ENCODE results near the gene MPIG6B. TPM values are rescaled to one million over a fixed set of nuclear protein-coding genes. Genes with fewer than 3 reads are reported as not detected.

MPIG6B gene
- total RNA-seq, 2 experiments from 2014 or later = not detected

- Histone ChIP-seq H3K4me2 (ENCODE audit: low read length) (no peak overlapping the region), H3K79me2 (ENCODE audit: insufficient read depth, low read depth, low read length) (no peaks in the 10 kb centered on the region), H3K36me3 (ENCODE audit: insufficient read depth, low read length) (peaks cover 26% of the 10 kb centered on the region), H2AFZ (ENCODE audit: low read length) (no peak overlapping the region), H4K20me1 (ENCODE audit: insufficient read depth, low read length) (no peaks in the 10 kb centered on the region), H3K9me2 (ENCODE audit: insufficient read depth, low read length) (no peaks in the 10 kb centered on the region), H3K4me1 (ENCODE audit: insufficient read depth, low read length, poor library complexity, severe bottlenecking) (peaks cover 30% of the 10 kb centered on the region), H3K9me3 (ENCODE audit: low read length) (no peaks in the 10 kb centered on the region), H3K27ac (ENCODE audit: low read depth, low read length, poor library complexity, severe bottlenecking) (no peak overlapping the region), H3K4me3 (ENCODE audit: low read depth, low read length, poor library complexity, severe bottlenecking) (no peak overlapping the region)
- TF ChIP-seq CTCF (conservative IDR thresholded peaks at IDR 0.05; ENCODE audit: low read length) = no peak
- no peak for TF ChIP-seq EZH2phosphoT487 (IDR thresholded peaks at IDR 0.05; ENCODE audit: borderline replicate concordance, low read depth, low read length)
- DNase-seq (ENCODE audit: low spot score) = no peak
- BruUV-seq (replicated peaks) = no TSS peak
- CTCF ChIA-PET (ENCODE audit: unreplicated experiment) = no interaction called here
- POLR2A ChIA-PET = interaction anchor here (0.6 to 0.7 kb wide), 2 partner anchors 24 to 207 kb away, joined by 3 to 4 read pairs; no protein-coding TSS in a partner anchor
- intact Hi-C loops (cut with micrococcal nuclease; ENCODE audit: unreplicated experiment) = no loop called here
These were observed 46.3 kb upstream of the MPIG6B start for GRCh38 chr6:31676904-31677303.

- TF ChIP-seq EZH2phosphoT487 (IDR thresholded peaks at IDR 0.05; ENCODE audit: borderline replicate concordance, low read depth, low read length) = no peak
- no peak for TF ChIP-seq CTCF (conservative IDR thresholded peaks at IDR 0.05; ENCODE audit: low read length)
- intact Hi-C loops (cut with micrococcal nuclease; ENCODE audit: unreplicated experiment) = no loop called here
- no peak overlapping the region for H3K27ac ChIP-seq (ENCODE audit: low read depth, low read length, poor library complexity, severe bottlenecking)
- no peak for DNase-seq (ENCODE audit: low spot score)
- H3K79me2 ChIP-seq (ENCODE audit: insufficient read depth, low read depth, low read length) = no peaks in the 10 kb centered on the region
- no peak overlapping the region for H2AFZ ChIP-seq (ENCODE audit: low read length)
- H3K9me3 ChIP-seq (ENCODE audit: low read length) = no peaks in the 10 kb centered on the region
- POLR2A ChIA-PET = interaction anchor here (0.5 kb wide), 1 partner anchor 294 kb away, joined by 3 read pairs; the partner anchor contains the start of gene DXO
- no peaks in the 10 kb centered on the region for H4K20me1 ChIP-seq (ENCODE audit: insufficient read depth, low read length)
- H3K4me3 ChIP-seq (ENCODE audit: low read depth, low read length, poor library complexity, severe bottlenecking) = no peak overlapping the region
- H3K4me2 ChIP-seq (ENCODE audit: low read length) = no peak overlapping the region
- H3K36me3 ChIP-seq (ENCODE audit: insufficient read depth, low read length) = peaks cover 16% of the 10 kb centered on the region; the same call in 1 of the 2 replicates
- CTCF ChIA-PET (ENCODE audit: unreplicated experiment) = interaction anchor here (0.6 kb wide), 1 partner anchor 61 kb away, joined by 3 read pairs; no protein-coding TSS in a partner anchor
- BruUV-seq (replicated peaks) = no TSS peak
- H3K4me1 ChIP-seq (ENCODE audit: insufficient read depth, low read length, poor library complexity, severe bottlenecking) = peaks cover 30% of the 10 kb centered on the region
- H3K9me2 ChIP-seq (ENCODE audit: insufficient read depth, low read length) = no peaks in the 10 kb centered on the region
These were observed 45.2 kb upstream of the MPIG6B start for GRCh38 chr6:31677955-31678354.
